PC-3 (cell line): ENCODE measurements around the gene TBXT. TPM values are rescaled to one million over a fixed set of nuclear protein-coding genes. Genes with fewer than 3 reads are reported as not detected.

ENCODE experiments used
- ATAC-seq: fragments of 200-7000 bp; cut with Tn5 transposase; 2 replicates; pipeline ENCODE4 v1.9.1; 2020; ENCODE audit warnings: mild to moderate bottlenecking, moderate library complexity
- BruUV-seq: library from RNA; stranded (reverse); fragments of 400-500 nt; replicated peaks from 2 replicates; lab custom pipeline; 2021; lab: Mats Ljungman, UMichigan
- CTCF ChIA-PET: fragments of 300-600 bp; sonication (Branson Sonifier 250); formaldehyde crosslinking; loops from one replicate; lab custom pipeline; 2022; ENCODE audit warnings: antibody characterized with exemption; lab: Charles Lee
- POLR2A ChIA-PET: fragments of 300-600 bp; sonication (Branson Sonifier 250); formaldehyde crosslinking; loops from one replicate; lab custom pipeline; 2022; ENCODE audit warnings: antibody characterized with exemption; ENCODE audit not compliant: unreplicated experiment; lab: Charles Lee
- DNase-seq: peaks from one replicate; pipeline ENCODE4 v3.0.0-alpha.2; 2015
- H2AFZ ChIP-seq: fragments of 300-600 bp; sonication (generic); 2 replicates; pipeline ENCODE4 v1.6.0; 2016; ENCODE audit warnings: antibody characterized with exemption, low read length
- H3F3A ChIP-seq: fragments of 300-600 bp; sonication (generic); one replicate; pipeline ENCODE4 v1.6.0; 2017; ENCODE audit warnings: antibody characterized with exemption, low read length, control low read depth, mild to moderate bottlenecking; ENCODE audit not compliant: unreplicated experiment
- H3K27ac ChIP-seq: fragments of 300-600 bp; sonication (generic); 2 replicates; pipeline ENCODE4 v1.5.1; 2016; ENCODE audit warnings: mild to moderate bottlenecking, low read length
- H3K27me3 ChIP-seq: fragments of 300-600 bp; sonication (generic); 2 replicates; pipeline ENCODE4 v1.6.1; 2016; ENCODE audit warnings: low read length, mixed read lengths
- H3K36me3 ChIP-seq: fragments of 300-600 bp; sonication (generic); 2 replicates; pipeline ENCODE4 v1.6.1; 2016; ENCODE audit warnings: low read depth, mixed run types, low read length, mixed read lengths
- H3K4me1 ChIP-seq: fragments of 300-600 bp; sonication (generic); 2 replicates; pipeline ENCODE4 v1.5.1; 2016; ENCODE audit warnings: low read length; ENCODE audit not compliant: insufficient read depth
- H3K4me2 ChIP-seq: fragments of 300-600 bp; sonication (generic); 2 replicates; pipeline ENCODE4 v1.6.0; 2016; ENCODE audit warnings: low read length
- H3K4me3 ChIP-seq: fragments of 300-600 bp; sonication (generic); 2 replicates; pipeline ENCODE4 v1.5.1; 2016; ENCODE audit warnings: mild to moderate bottlenecking, low read length, mixed read lengths
- H3K79me2 ChIP-seq: fragments of 300-600 bp; sonication (generic); 2 replicates; pipeline ENCODE4 v1.6.1; 2017; ENCODE audit warnings: low read length, mixed read lengths
- H3K9ac ChIP-seq: fragments of 300-600 bp; sonication (generic); 2 replicates; pipeline ENCODE4 v1.6.0; 2016; ENCODE audit warnings: mild to moderate bottlenecking, low read length
- H3K9me2 ChIP-seq: fragments of 300-600 bp; sonication (generic); replicated peaks from 2 replicates; pipeline ENCODE4 v1.6.1; 2016; ENCODE audit warnings: mixed run types, low read length, mixed read lengths
- H3K9me3 ChIP-seq: fragments of 300-600 bp; sonication (generic); 2 replicates; pipeline ENCODE4 v1.6.1; 2016; ENCODE audit warnings: low read length, mixed read lengths
- H4K20me1 ChIP-seq: fragments of 300-600 bp; sonication (generic); 2 replicates; pipeline ENCODE4 v1.6.1; 2016; ENCODE audit warnings: low read length, mixed read lengths
- CTCF ChIP-seq: fragments of 300-600 bp; sonication (generic); conservative IDR thresholded peaks from 2 replicates; pipeline ENCODE4 v1.5.1; 2017; ENCODE audit warnings: antibody characterized with exemption, low read depth, mild to moderate bottlenecking, low read length
- EZH2 ChIP-seq: fragments of 300-600 bp; sonication (generic); IDR thresholded peaks from one replicate; pipeline ENCODE4 v1.6.1; 2017; ENCODE audit warnings: antibody characterized with exemption, mild to moderate bottlenecking, low read length; ENCODE audit not compliant: unreplicated experiment
- EZH2phosphoT487 ChIP-seq: fragments of 300-600 bp; sonication (generic); IDR thresholded peaks from 2 replicates; pipeline ENCODE4 v1.6.1; 2018; ENCODE audit warnings: mild to moderate bottlenecking, antibody characterized with exemption, low read length, borderline replicate concordance
- intact Hi-C: fragments of 100-400 bp; cut with micrococcal nuclease; formaldehyde crosslinking; loops from 2 replicates; pipeline ENCODE4 v1.9.0; 2023
- total RNA-seq: library from RNA; depleted of rRNA; stranded (reverse); fragments of >200 nt; gene quantifications from 2 replicates; pipeline ENCODE4 v1.2.3, GENCODE V29; 2014

TBXT gene
- total RNA-seq, 1 experiment from 2014 or later: not detected

GRCh38 chr6:166174031-166174430 is 6.4 kb upstream of the TBXT start:
- Histone ChIP-seq H4K20me1 (no peaks in the 10 kb centered on the region), H3K9me2 (no peaks in the 10 kb centered on the region), H2AFZ (no peak overlapping the region), H3K4me1 (no peaks in the 10 kb centered on the region), H3K36me3 (no peaks in the 10 kb centered on the region), H3K9me3 (no peaks in the 10 kb centered on the region), H3F3A (no peaks in the 10 kb centered on the region), H3K4me3 (no peak overlapping the region), H3K27me3 (peaks cover 21% of the 10 kb centered on the region), H3K9ac (no peak overlapping the region), H3K4me2 (no peak overlapping the region), H3K79me2 (no peaks in the 10 kb centered on the region), H3K27ac (no peak overlapping the region)
- CTCF ChIA-PET: no interaction called here
- ATAC-seq: no peak
- no peak for DNase-seq
- intact Hi-C loops: no loop called here
- POLR2A ChIA-PET: no interaction called here
- TF ChIP-seq EZH2: no peak
- no TSS peak for BruUV-seq

GRCh38 chr6:166173281-166173951 is 5.8 kb upstream of the TBXT start:
- Histone ChIP-seq H3K4me3 (no peak overlapping the region), H3K9me3 (no peaks in the 10 kb centered on the region), H3K9me2 (no peaks in the 10 kb centered on the region), H3K36me3 (no peaks in the 10 kb centered on the region), H3F3A (no peaks in the 10 kb centered on the region), H3K9ac (no peak overlapping the region), H3K79me2 (no peaks in the 10 kb centered on the region), H4K20me1 (no peaks in the 10 kb centered on the region), H3K4me1 (no peaks in the 10 kb centered on the region), H3K4me2 (no peak overlapping the region), H2AFZ (no peak overlapping the region), H3K27ac (no peak overlapping the region), H3K27me3 (peaks cover 20% of the 10 kb centered on the region)
- CTCF ChIA-PET: no interaction called here
- POLR2A ChIA-PET: no interaction called here
- no TSS peak for BruUV-seq
- no peak for TF ChIP-seq CTCF
- TF ChIP-seq EZH2: no peak
- TF ChIP-seq EZH2phosphoT487: no peak
- no peak for DNase-seq
- intact Hi-C loops: no loop called here
- ATAC-seq: no peak

GRCh38 chr6:166172546-166172945 is 4.9 kb upstream of the TBXT start:
- no peak overlapping the region for H3K27ac ChIP-seq
- no peaks in the 10 kb centered on the region for H4K20me1 ChIP-seq
- no peak for DNase-seq
- intact Hi-C loops: no loop called here
- H3K9me2 ChIP-seq: no peaks in the 10 kb centered on the region
- no peaks in the 10 kb centered on the region for H3K4me1 ChIP-seq
- H2AFZ ChIP-seq: no peak overlapping the region
- H3K36me3 ChIP-seq: no peaks in the 10 kb centered on the region
- H3F3A ChIP-seq: no peaks in the 10 kb centered on the region
- H3K4me3 ChIP-seq: no peak overlapping the region
- POLR2A ChIA-PET: no interaction called here
- CTCF ChIA-PET: no interaction called here
- TF ChIP-seq EZH2phosphoT487: no peak
- no peak for TF ChIP-seq CTCF
- no peak for TF ChIP-seq EZH2
- H3K9me3 ChIP-seq: no peaks in the 10 kb centered on the region
- no peak overlapping the region for H3K9ac ChIP-seq
- ATAC-seq: no peak
- no peak overlapping the region for H3K4me2 ChIP-seq
- no peaks in the 10 kb centered on the region for H3K79me2 ChIP-seq
- H3K27me3 ChIP-seq: peaks cover 21% of the 10 kb centered on the region
- no TSS peak for BruUV-seq
